HG02759 (cell line): ENCODE measurements around the gene TGM2.
A peak's percentile ranks its signal among the peaks of the same experiment; 100 is the strongest.

Source experiments
- ATAC-seq: cut with Tn5 transposase; IDR thresholded peaks from one replicate; pipeline ENCODE4 v1.9.1; 2021; ENCODE audit warnings: mild to moderate bottlenecking, moderate library complexity; ENCODE audit not compliant: unreplicated experiment

The TGM2 gene

DNA sequence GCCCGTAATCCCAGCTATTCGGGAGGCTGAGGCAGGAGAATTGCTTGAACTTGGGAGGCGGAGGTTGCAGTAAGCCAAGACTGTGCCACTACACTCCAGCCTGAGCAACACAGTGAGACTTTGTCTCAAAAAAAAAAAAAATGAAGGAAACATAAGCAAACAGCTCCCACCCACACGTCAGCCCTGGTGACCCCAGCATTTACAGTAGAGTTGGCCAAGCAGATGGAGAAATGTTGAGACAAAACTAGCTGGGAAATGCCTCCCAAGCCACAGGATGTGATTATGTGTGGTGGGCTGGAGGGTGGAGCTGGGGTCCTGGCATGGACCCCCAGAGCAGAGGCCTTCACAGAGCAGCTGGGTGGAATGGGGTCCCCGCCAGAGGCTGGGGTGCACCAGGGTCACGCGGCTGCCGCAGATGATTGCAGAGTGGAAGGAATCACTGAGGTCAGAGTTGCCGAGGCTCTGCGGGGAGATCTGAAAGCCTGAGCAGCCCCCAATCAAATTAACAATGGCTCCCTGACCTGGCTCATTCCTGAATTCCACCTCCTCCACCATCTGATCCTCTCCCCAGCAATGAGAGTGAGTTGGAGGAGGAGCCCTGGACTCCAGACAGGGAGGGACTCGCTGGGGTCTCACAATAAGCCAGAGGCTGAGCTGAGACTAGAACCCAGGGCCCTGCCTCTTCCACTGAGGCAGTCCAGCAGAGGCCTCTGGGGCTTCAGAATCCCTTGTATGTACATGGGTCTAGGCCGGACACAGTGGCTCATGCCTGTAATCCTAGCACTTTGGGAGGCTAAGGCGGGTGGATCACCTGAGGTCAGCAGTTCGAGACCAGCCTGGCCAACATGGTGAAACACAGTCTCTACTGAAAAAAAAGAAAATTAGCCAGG lies 34.7 kb upstream of the TGM2 start:
- ATAC-seq: no peak

DNA sequence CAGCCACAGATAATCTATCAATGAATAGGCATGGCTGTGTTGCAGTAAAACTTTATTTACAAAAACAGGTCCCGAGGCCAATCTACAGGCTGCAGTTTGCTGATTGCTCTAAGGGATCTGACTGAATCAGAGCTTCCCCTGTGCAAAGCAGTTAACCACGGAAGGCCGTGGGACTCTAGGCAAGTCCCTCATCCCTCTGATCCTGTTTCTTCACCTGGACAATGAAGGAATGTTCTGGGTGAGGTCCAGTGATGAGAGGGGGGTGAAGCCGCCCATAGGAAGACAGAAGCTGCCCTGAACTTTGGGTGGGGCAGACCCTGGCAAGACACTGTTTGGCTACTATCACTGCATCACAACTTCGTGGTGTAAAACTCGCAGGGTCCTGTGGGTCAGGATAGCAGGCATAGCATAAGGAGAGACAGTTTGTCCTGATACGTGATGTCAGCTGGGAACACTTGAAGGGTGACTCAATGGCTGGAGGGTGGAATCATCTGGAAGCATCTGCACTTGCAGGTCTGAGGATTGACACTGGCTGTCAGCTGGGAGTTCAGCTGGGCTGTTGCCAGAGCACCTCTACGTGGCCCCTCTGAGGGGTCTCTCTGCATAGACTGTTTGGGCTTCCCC lies 33.3 kb upstream of the TGM2 start:
- no peak for ATAC-seq

DNA sequence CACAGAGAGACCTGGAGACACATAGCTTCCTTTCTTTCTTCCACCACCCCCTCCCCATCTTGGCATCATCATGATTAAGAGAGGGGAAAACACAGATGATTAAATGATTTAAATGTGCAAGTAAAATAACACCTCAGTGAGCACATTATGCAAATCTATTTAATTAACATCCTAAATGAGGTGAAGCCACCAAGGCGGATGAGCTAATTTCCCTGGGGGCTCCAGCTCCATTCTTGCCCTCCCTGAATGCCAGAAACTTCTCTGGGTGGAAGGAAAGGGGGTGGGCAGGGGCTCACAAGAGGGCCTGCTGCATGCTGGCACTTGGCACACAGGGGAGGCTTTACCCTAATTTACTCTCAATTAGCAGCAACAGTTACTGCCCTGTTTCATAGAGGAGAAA lies 32.5 kb upstream of the TGM2 start:
- no peak for ATAC-seq

DNA sequence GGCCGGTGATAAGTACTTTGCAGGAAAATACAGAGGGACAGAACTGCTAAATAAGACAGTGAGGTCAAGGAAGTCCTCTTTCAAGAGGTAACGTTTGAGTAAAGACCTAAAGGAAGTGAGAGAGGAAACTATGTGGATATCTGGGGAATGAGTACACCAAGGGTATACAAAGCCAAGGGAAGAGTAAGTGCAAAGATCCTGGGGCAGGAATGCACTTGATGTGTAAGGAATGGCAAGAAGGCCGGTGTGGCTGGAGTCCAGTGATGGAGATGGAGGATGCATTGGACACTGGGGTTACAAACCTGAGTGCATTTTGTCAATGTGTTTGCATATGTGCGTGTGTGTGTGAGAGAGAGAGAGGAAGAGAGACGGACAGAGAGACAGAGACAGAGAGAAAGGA lies 32.1 kb upstream of the TGM2 start:
- ATAC-seq: no peak

DNA sequence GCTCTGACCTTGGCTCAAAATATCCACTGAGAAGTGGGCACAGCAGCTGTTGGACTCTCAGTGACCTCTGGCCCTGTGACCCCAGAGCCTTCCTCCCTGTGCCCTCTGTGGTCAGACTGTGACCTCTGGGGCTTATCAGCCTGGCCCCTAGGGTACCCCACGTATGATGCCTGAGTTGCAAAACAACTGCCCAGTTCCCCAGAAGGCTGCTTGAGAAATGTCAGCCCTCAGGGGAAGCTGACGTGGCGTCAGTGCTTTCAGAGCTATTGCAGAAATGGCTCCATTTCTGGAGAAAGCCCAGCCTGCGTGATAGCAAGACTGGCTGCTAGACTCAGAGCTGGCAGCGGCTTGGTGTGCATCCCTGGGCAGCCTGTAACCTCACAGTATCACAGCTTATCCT lies 31.5 kb upstream of the TGM2 start:
- ATAC-seq: no peak

DNA sequence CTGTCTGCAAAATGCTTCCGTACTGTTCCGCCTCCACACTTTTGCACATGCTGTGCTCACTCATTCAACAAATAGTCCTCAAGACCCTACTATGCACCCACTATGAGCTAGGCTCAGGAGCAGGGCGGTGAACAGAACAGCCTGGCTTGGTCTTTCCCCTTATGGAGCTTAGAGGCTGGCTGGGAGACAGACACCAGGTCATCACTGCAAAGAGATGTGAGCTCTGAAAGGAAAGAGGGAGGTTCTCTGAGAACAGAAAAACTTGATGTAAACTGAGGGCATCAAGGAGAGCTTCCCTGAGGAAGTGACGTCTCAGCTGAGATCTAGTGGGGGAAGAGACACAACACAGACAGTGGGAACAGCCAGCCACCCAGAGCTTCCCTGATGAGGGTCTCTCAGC lies 31.0 kb upstream of the TGM2 start:
- no peak for ATAC-seq

DNA sequence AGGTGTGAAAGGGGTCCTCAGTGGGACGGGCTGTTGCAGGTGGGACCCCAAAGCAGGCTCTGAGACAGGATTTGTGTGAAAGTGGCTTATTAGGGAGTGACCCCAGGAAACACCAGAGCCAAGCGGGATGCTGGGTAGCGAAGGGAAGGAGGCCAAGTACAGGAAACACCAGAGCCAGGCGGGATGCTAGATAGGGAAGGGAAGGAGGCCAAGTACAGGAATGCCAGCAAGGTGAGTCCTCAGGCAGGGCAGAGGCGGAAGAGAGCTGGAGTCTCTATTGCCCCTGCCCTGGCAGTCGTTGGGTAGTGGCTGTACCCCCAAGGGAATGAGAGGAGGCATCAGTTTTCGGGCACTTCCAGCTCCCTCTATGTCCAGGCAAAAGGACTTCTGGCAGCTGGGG lies 30.5 kb upstream of the TGM2 start:
- ATAC-seq: no peak

DNA sequence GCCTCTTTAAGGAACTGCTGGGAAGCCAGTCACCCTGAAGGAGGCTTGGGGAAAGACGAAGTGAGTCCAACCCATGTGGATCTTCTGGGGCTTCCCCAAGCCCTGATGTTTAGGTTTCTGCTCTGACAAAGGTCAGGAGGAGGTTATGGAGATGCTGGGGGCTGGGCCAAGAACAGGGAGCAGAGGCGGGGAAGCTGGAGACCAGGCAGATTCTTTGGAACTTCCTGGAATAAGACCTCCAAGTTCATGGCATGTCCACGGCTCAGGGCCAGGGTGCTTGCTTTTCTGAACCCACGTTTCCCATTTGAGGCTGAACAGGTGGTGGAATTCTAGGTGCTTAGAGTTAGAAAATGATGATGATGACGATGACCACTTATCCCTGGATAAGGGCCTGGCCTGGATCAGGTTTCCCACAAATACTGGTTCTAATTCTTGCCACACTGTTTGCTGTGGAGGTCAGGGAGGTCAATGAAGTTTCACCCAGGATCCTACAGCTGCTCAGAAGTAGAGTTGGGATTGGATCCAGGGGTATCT lies 30.0 kb upstream of the TGM2 start:
- ATAC-seq: no peak

DNA sequence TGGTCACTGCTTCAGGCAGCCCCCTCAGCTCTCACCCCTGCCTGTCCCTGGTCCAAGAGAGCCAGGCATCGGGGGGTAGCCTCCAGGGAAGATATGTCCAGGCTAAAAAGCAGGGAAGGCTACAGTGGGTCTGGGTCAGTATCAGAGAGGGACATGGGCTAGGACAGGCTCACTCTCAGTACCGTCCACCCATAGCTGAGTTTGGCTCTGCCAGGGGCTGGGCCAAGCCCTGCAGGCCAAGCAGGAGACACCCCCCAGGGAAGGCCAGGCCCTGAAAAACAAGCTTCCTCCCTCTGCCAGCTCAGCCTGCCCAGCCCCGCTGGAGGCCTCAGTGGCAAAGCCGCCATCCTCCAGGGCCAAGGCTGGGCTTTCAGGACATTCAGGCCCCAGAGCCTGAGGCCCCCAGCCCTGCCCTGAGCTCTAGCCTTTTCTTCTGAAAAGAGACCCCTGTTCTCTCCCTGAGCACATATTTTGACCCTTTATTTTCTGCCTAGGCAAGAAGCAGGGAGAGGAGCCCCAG lies 28.6 kb upstream of the TGM2 start:
- ATAC-seq: no peak

DNA sequence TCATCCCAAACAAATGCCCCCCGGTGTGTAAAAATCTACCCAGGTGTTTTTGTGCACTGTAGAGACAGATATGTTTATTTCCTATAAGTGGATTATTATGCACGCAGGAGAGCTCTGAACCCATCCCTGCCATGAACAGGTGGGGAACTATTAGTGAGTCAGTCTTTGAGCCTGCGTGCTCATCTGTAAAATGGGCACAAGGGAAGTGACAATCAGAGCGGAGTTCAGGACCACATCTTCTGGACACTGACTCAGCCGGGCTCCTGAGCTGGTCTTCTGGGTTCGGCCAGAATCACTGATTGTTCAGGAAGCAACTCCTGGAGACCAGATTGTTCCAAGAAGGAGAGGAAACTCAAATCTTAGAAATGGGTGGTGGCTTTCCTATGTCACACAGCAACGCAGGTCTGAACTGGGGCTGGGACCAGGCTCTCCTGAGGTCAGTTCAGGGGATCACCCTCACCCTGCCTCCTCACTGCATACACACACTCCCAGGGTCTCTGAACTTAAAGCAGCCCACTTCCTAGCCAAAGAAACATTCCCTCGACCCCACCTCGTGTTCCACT lies 27.3 kb upstream of the TGM2 start:
- no peak for ATAC-seq

DNA sequence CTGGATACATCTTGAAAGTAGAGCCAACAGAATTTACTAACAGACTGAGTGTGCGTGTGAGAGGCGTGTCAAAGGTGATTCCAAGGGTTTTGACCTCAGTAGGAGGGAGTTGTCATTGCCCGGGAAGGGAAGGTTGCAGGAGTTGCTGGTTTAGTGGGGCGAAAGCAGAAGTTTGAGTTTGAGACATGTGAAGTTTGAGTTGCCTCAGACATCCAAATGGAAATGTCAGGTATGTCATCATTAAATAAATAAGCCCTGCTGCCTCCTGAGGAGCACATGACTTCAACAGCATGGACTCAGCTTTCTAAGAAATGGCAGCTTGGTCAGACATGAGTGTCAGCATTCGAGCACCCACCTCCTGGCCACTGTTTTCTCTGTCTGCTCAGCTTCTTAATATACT lies 26.6 kb upstream of the TGM2 start:
- no peak for ATAC-seq

DNA sequence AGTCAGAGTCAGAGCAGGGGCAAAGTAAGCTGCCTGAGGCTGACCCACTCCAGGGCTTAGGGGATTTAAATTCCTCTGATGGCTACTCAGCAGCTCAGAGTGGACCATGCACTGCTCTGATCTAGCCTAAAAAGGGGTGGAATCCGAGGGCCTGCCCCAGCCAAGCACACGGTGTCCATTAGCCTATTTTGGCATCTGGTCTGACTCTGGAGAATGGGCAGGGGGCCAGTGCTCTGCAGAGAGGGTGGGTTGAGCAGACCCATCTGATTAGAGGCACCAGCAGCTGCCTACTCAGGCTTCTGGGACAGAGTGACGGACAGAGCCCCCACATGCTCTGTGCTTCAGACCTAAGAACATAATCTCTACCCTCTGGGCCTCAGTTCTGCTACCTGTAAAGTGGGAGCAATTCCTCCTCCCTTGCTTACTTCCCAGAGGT lies 25.9 kb upstream of the TGM2 start:
- no peak for ATAC-seq

DNA sequence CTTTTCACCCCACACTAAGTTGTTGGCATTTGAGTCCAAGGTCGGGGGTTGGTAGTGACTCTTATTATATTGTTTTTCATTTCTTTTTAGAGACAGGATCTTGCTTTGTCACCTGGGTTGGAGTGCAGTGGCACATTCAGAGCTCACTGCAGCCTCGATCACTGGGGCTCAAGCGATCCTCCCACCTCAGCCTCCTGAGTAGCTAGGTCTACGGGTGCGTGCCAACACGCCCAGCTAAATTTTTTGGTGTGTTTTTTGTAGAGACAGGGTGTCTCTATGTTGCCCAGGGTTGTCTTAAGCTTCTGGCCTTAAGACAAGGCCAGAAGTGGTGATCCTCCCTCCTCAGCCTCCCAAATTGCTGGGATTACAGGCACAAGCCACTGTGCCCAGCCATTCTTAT lies 25.1 kb upstream of the TGM2 start:
- ATAC-seq: no peak

DNA sequence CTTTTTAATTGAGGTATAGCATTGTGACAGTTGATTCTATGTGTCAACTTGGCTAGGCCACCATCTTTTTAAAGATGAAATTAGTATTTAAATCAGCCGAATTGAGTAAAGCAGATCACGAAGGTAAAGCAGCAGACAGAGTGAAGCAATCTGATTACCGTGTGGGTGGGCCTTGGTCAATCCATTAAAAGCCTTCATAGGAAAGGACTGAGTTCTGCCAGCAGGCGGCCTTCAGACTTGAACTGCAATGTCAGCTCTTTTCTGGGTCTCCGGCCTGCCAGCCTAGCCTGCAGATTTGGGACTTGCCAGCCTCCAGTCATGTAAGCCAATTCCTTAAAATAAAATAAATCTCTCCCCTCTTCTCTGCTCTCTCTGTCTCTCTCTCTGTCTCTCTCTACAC lies 22.4 kb upstream of the TGM2 start:
- no peak for ATAC-seq

DNA sequence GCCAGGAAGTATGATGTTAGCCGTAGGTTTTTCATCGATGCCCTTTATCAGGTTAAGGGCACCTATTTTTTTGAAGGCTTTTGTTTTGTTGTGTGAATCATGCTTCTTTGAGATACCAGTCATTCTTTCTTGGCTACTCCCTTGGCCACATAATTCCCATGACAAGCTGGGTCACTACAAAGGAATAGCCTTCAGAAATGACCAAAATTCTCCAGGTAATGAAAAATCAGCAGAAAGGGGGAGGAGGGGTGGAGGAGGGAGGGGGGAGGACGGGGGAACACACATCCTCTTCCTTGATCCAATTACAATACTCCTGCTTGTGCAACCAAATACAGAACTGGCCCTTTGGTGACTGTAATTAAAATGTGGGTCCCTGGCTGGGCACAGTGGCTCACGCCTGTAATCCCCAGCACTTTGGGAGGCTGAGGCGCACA lies 21.7 kb upstream of the TGM2 start:
- no peak for ATAC-seq

DNA sequence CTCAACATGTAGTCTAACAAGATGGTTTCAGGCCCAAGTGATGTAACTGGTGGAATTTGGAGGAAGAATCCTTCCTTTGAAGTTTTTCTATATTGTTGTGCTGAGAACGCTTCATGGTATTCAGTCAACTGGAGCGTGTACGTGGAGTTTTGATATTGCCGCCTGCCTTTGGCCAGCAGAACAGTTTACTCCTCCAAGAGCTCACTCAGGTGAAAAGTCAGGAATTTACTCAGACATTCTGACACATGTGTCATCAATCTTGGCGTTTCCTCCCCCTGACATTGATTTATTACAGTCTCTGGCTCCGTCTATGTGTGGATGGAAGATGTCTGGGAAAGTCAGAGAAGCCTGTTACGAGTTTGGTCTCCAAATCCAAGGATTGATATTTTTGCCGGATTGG lies 19.0 kb upstream of the TGM2 start:
- ATAC-seq: no peak

DNA sequence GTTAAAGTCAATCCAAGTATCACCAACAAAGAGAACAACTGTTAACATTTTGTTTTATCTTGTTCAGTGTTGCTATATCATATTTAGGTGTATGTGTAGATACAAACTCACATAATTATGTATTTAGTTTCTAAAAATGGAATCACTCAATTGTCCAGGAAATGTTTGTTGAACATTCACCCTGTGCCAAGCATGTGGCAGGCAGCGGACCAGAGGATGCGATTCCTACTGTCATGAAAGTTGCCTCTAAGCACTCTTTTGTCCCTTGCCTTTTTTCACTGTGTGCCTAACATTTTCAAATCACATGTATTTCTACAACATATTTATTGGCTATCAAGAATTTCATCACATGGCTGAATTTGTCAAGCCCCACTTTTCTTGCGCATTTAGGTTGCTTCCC lies 16.9 kb upstream of the TGM2 start:
- ATAC-seq: no peak

DNA sequence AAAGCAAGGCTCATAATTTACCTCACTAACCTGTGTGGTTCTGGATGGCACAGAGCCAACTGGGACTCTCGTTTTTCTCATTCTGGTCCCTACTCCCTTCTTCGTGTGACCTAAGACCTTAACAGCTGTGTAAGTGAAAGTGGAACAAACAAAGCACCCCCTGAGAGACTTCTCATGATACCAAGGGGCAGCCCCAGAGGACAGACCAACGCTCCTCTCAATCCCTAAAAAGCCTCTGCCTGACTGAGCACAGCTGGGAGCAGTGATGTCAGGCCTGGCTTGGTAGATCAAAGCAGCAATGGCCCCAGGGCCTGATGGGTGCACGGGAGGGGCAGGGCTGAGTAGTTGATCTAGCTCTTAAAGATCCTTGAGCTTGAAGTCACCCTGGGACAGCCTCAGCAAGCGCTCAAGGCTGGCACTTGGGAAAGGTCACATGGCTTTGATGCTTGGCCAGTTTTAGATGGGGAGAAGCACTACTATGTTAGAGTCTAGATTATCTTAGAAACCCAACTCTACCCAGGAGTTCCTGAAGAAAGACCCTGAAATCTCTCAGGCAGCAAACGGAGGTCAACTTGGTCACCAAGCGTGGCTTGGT lies 16.2 kb upstream of the TGM2 start:
- ATAC-seq: peak; percentile 84

DNA sequence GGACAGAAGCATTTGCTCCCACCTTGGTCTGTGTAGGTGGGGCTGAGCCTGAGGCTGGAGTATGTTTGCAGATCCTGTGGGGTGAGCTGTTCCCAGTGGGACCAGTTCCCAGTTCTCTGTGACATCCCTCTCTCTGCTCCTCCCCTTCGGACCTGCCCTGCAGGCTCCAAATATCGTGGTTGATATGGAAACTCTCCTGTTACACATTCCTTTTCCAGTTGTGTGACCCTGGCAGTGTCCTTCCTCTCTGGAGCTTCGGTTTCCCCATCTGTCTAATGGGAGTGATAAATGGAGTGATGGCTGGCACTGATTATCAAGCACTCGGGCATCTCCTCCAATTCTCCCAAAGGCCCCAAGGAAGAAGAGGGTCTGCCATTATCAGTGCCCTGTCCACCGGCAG lies 15.7 kb upstream of the TGM2 start:
- no peak for ATAC-seq

DNA sequence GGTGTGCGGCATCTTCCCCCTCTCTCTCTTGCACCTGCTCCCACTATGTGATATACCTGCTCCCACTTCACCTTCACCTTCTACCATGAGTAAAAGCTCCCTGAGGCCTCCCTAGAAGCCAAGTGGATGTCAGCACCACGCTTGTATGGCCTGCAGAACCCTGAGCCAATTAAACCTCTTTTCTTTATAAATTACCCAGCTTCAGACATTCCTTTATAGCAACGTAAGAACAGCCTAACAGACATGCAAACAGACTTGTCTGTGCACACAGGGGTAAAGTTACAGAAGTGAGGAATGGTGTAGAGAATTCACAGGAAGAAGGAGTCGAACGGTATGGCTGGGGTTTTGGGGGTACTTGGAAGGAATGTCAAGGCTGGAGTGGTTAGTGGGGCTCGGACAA lies 14.8 kb upstream of the TGM2 start:
- ATAC-seq: no peak

DNA sequence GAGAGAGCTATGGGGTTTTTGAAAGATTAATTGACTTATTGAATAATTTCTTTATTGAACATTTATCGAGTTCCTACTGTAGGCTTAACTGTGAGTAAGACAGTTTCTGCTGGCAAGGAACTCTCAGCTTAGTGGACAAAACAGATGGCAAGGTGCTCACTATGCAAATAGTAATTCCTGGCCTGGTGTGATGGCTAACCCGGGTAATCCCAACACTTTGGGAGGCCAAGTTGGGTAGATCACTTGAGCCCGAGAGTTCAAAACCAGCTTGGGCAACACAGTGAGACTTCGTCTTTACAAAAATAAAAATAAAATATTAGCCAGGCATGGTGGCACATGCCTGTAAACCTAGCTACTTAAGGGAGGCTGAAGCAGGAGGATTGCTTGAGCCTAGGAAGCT lies 13.5 kb upstream of the TGM2 start:
- no peak for ATAC-seq
